Nephron (organoid): Measurements from ENCODE around the gene ADAMTSL1.

Source experiments
- H3K27ac Mint-ChIP-seq, 3 experiments: 2 replicates each; pipeline ENCODE4 v1.8.0; 2020; ENCODE audit warnings: mixed read lengths in 3 of 3, mild to moderate bottlenecking in 2 of 3, moderate library complexity in 1 of 3
- H3K27me3 Mint-ChIP-seq: 2 replicates; pipeline ENCODE4 v1.8.0; 2021; ENCODE audit warnings: low read depth, mild to moderate bottlenecking, moderate library complexity, mixed read lengths
- H3K36me3 Mint-ChIP-seq: 2 replicates; pipeline ENCODE4 v1.8.0; 2020; ENCODE audit warnings: low read depth, mixed read lengths
- H3K4me1 Mint-ChIP-seq: 2 replicates; pipeline ENCODE4 v1.8.0; 2020; ENCODE audit warnings: mixed read lengths
- H3K4me3 Mint-ChIP-seq, 3 experiments: 2 replicates each; pipeline ENCODE4 v1.8.0; 2020; ENCODE audit warnings: mild to moderate bottlenecking in 3 of 3, mixed read lengths in 3 of 3, moderate library complexity in 2 of 3
- H3K9me3 Mint-ChIP-seq: 2 replicates; pipeline ENCODE4 v1.8.0; 2020; ENCODE audit warnings: mixed read lengths
- TF ChIP-seq, protein P1 (sequence below), 3 experiments: fragments of 200-600 bp; sonication (generic); IDR thresholded peaks; one replicate each; pipeline ENCODE4 v1.5.0; 2021; ENCODE audit warnings: antibody characterized with exemption in 3 of 3; ENCODE audit not compliant: unreplicated experiment in 3 of 3

The ADAMTSL1 gene

DNA sequence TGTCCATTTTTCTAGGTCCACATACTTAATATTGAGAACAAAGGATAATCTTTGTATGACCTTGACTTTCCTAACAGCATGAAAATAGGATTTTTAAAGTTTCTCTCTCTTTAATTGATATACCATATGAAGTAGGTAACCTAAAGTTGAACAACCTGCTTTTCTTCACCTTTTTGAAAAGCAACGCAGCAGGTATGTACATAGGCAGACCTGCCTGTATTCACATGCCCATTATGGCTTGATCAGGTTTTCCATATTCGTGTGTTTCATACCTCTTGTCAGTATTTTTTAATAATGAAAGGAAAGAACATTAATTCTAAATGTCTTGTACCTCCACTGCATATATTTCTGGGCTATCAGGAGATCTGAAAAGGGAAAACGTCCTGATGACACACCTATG is 1.5 kb upstream of the ADAMTSL1 start:
- Mint-ChIP-seq H3K9me3 (peaks cover 13% of the 10 kb centered on the region), H3K36me3 (peaks cover 11% of the 10 kb centered on the region), H3K27ac (peak overlapping the region; percentile 82 to 93 (median 90)), H3K4me1 (peaks cover 36% of the 10 kb centered on the region), H3K27me3 (no peaks in the 10 kb centered on the region), H3K4me3 (peak overlapping the region; percentile 76 to 88 (median 86))
- TF ChIP-seq, protein P1, sequence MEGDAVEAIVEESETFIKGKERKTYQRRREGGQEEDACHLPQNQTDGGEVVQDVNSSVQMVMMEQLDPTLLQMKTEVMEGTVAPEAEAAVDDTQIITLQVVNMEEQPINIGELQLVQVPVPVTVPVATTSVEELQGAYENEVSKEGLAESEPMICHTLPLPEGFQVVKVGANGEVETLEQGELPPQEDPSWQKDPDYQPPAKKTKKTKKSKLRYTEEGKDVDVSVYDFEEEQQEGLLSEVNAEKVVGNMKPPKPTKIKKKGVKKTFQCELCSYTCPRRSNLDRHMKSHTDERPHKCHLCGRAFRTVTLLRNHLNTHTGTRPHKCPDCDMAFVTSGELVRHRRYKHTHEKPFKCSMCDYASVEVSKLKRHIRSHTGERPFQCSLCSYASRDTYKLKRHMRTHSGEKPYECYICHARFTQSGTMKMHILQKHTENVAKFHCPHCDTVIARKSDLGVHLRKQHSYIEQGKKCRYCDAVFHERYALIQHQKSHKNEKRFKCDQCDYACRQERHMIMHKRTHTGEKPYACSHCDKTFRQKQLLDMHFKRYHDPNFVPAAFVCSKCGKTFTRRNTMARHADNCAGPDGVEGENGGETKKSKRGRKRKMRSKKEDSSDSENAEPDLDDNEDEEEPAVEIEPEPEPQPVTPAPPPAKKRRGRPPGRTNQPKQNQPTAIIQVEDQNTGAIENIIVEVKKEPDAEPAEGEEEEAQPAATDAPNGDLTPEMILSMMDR (IDR thresholded peaks at IDR 0.05; ENCODE audit: unreplicated experiment in 3 of 3), result no peak

DNA sequence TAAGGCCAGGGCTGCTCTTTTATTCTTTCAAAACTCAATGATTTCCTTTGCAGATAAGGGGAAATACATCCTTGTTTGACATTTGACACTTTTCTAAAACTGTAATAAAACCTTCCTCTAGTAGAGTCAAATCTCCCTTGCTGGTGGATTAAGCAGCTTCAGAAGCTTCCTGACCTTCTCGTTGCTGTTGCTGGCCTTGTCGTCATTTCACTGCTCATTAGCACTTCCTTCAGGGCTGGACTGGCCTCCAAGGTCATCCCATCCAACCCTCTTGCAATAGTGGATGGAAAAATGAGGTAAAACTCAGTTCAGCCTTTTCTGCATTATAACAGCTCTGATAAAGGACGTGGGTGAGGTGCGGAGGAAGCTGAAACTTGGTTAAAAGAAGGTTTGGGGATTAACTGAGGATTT is 1.1 kb upstream of the ADAMTSL1 start:
- H3K36me3 Mint-ChIP-seq, result peaks cover 11% of the 10 kb centered on the region
- H3K4me1 Mint-ChIP-seq, result peaks cover 40% of the 10 kb centered on the region
- peaks cover 13% of the 10 kb centered on the region for H3K9me3 Mint-ChIP-seq
- TF ChIP-seq, protein P1 (IDR thresholded peaks at IDR 0.05; ENCODE audit: unreplicated experiment in 3 of 3), result no peak
- peak overlapping the region; percentile 82 to 93 (median 90) for H3K27ac Mint-ChIP-seq
- H3K27me3 Mint-ChIP-seq, result no peaks in the 10 kb centered on the region
- H3K4me3 Mint-ChIP-seq, result peak overlapping the region; percentile 76 to 88 (median 86)

DNA sequence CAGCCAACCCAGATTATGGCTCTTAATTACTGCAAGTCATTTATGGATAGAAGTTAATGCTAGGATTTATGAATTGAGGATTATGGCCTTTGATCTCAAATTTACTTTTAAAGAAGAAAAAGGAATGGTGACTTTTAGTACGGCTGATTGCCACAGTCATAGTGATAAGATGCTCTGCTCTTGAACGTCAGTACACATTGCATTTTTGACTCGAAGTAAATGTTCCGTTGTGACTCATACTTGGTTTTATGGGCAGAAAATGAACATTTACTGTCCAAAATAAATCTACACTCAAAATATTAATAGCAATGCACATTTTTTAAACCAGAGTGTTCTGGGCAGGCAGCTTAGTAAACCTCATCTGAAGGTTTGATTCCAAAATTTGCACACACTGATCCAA is 830 bp downstream of the ADAMTSL1 start:
- Mint-ChIP-seq H3K9me3 (peaks cover 9% of the 10 kb centered on the region), H3K27me3 (no peaks in the 10 kb centered on the region), H3K27ac (peak overlapping the region; percentile 82 to 93 (median 90)), H3K4me3 (peak overlapping the region; percentile 76 to 88 (median 86)), H3K4me1 (peaks cover 54% of the 10 kb centered on the region), H3K36me3 (peaks cover 8% of the 10 kb centered on the region)
- TF ChIP-seq, protein P1 (IDR thresholded peaks at IDR 0.05; ENCODE audit: unreplicated experiment in 3 of 3), result no peak

DNA sequence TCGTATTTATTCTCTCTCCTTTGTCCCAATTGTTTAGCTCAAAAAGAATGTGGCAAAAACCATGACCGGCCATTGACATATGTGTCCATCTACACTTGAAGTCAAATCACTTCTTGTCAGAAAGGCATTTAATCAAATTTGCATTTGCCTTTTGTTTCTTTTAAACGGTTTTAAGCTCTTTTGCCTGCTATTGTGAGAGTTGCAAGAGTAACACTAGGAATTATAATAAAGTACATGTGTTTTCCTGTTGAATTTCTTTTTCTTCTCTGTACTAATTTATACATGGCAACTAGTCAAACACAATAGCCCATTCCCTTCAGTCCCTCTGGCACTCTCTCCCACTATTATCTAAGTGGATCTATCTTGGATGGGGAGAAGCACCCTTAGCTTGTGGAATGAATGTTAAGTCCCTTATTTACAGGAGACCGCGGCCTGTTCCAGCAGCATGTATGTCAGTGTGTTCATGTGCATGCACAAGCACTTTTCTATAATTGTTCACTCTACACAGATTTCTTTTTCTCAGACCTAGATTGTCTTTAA is 3.2 kb downstream of the ADAMTSL1 start:
- TF ChIP-seq, protein P1 (IDR thresholded peaks at IDR 0.05; ENCODE audit: unreplicated experiment in 3 of 3), result no peak
- Mint-ChIP-seq H3K9me3 (no peaks in the 10 kb centered on the region), H3K4me1 (peaks cover 63% of the 10 kb centered on the region), H3K27ac (peak overlapping the region in 2 of 3 experiments; percentile 70 to 93), H3K4me3 (peak overlapping the region; percentile 62 to 88 (median 86)), H3K27me3 (no peaks in the 10 kb centered on the region), H3K36me3 (peaks cover 5% of the 10 kb centered on the region)

DNA sequence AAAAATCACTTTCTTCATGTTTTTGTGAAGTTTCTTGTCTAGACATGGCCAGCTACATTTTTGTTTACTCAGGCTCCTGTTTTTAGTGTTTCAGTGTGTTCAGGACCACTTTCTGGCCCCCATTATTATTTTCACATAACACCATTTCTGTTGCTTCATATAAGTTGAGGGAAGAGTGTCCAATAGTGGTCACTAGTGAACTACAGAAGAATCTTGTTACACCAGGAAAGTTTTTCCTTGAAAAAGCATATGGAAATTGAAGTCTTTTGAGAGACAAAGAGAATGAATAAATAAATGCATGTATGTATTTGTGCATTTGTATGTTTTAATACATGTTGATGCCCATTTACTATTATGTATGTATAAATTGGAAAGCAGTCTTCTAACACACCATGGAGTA is 3.8 kb downstream of the ADAMTSL1 start:
- Mint-ChIP-seq H3K27ac (peak overlapping the region in 2 of 3 experiments; percentile 70 to 93), H3K36me3 (peaks cover 5% of the 10 kb centered on the region), H3K27me3 (no peaks in the 10 kb centered on the region), H3K4me1 (peaks cover 60% of the 10 kb centered on the region), H3K4me3 (peak overlapping the region; percentile 62 to 88 (median 86)), H3K9me3 (no peaks in the 10 kb centered on the region)
- TF ChIP-seq, protein P1 (IDR thresholded peaks at IDR 0.05; ENCODE audit: unreplicated experiment in 3 of 3), result no peak
